Mesenchymal stem cell (in vitro differentiated cells and primary cell): ENCODE measurements around the gene EEF2.

Experiments
- DNase-seq: peaks from one replicate; pipeline ENCODE4 v3.0.0-alpha.2; 2013
- H2AFZ ChIP-seq: one replicate; pipeline ENCODE4 v1.6.1; 2013; ENCODE audit warnings: low read depth, mild to moderate bottlenecking, control low read depth, inconsistent platforms, low read length, moderate library complexity
- H2AK5ac ChIP-seq: 2 replicates; pipeline ENCODE4 v1.6.1; 2013; ENCODE audit warnings: low read length, moderate library complexity, mild to moderate bottlenecking, inconsistent platforms; ENCODE audit not compliant: severe bottlenecking
- H2BK120ac ChIP-seq: one replicate; pipeline ENCODE4 v1.6.1; 2013; ENCODE audit warnings: low read depth, mild to moderate bottlenecking, inconsistent platforms, low read length, moderate library complexity
- H2BK12ac ChIP-seq, 2 experiments: one replicate each; pipeline ENCODE4 v1.6.1; 2013; ENCODE audit warnings: inconsistent platforms in 2 of 2, low read length in 2 of 2, mild to moderate bottlenecking in 2 of 2, moderate library complexity in 2 of 2, control low read depth in 1 of 2
- H2BK15ac ChIP-seq: one replicate; pipeline ENCODE4 v1.6.1; 2013; ENCODE audit warnings: mild to moderate bottlenecking, low read depth, inconsistent platforms; ENCODE audit not compliant: poor library complexity, severe bottlenecking
- H2BK5ac ChIP-seq: 2 replicates; pipeline ENCODE4 v1.6.1; 2013; ENCODE audit warnings: low read depth, mild to moderate bottlenecking, low read length, control low read depth, inconsistent platforms; ENCODE audit not compliant: poor library complexity, severe bottlenecking
- H3K14ac ChIP-seq, 2 experiments: one replicate each; pipeline ENCODE4 v1.6.1; 2013; ENCODE audit warnings: inconsistent platforms in 2 of 2, low read length in 2 of 2, control low read depth in 1 of 2, mild to moderate bottlenecking in 1 of 2, moderate library complexity in 1 of 2
- H3K18ac ChIP-seq, 2 experiments: one replicate each; pipeline ENCODE4 v1.6.1; 2013; ENCODE audit warnings: inconsistent platforms in 2 of 2, low read length in 2 of 2, control low read depth in 1 of 2, low read depth in 1 of 2, mild to moderate bottlenecking in 1 of 2
- H3K23ac ChIP-seq, 2 experiments: one replicate each; pipeline ENCODE4 v1.6.1; 2013; ENCODE audit warnings: inconsistent platforms in 2 of 2, low read length in 2 of 2, mild to moderate bottlenecking in 2 of 2, moderate library complexity in 2 of 2, control low read depth in 1 of 2
- H3K27ac ChIP-seq: 2 replicates; pipeline ENCODE4 v1.5.1; 2013; ENCODE audit warnings: mild to moderate bottlenecking, moderate library complexity, low read length, control low read depth, inconsistent platforms; ENCODE audit not compliant: poor library complexity, severe bottlenecking
- H3K27me3 ChIP-seq, 2 experiments: 2 replicates each; pipeline versions ENCODE4 v1.6.1 to v1.7.0; 2013; ENCODE audit warnings: low read length in 2 of 2, mild to moderate bottlenecking in 2 of 2, moderate library complexity in 2 of 2, control low read depth in 1 of 2, inconsistent platforms in 1 of 2; ENCODE audit not compliant: control insufficient read depth in 1 of 2, insufficient read depth in 1 of 2
- H3K36me3 ChIP-seq, 2 experiments: 2 replicates each; pipeline versions ENCODE4 v1.6.1 to v1.7.0; 2013; ENCODE audit warnings: low read length in 2 of 2, control low read depth in 1 of 2, inconsistent platforms in 1 of 2, low read depth in 1 of 2, mild to moderate bottlenecking in 1 of 2; ENCODE audit not compliant: insufficient read depth in 2 of 2, control insufficient read depth in 1 of 2
- H3K4ac ChIP-seq, 2 experiments: one replicate each; pipeline ENCODE4 v1.6.1; 2013; ENCODE audit warnings: inconsistent platforms in 2 of 2, low read length in 2 of 2, mild to moderate bottlenecking in 2 of 2, moderate library complexity in 2 of 2, control low read depth in 1 of 2, low read depth in 1 of 2
- H3K4me1 ChIP-seq: 2 replicates; pipeline ENCODE4 v1.6.1; 2013; ENCODE audit warnings: low read depth, low read length, control low read depth; ENCODE audit not compliant: control insufficient read depth, insufficient read depth
- H3K4me2 ChIP-seq: 2 replicates; pipeline ENCODE4 v1.6.1; 2013; ENCODE audit warnings: low read length, mild to moderate bottlenecking, inconsistent platforms; ENCODE audit not compliant: poor library complexity, severe bottlenecking
- H3K4me3 ChIP-seq, 2 experiments: 2 replicates each; pipeline versions ENCODE4 v1.5.1 to v1.7.0; 2013; ENCODE audit warnings: low read length in 2 of 2, mild to moderate bottlenecking in 2 of 2, control low read depth in 1 of 2, low read depth in 1 of 2; ENCODE audit not compliant: insufficient read depth in 1 of 2
- H3K79me1 ChIP-seq: replicated peaks from 2 replicates; pipeline ENCODE4 v1.6.1; 2013; ENCODE audit warnings: mild to moderate bottlenecking, control low read depth, low read length, inconsistent platforms; ENCODE audit not compliant: poor library complexity, severe bottlenecking
- H3K9ac ChIP-seq: 2 replicates; pipeline ENCODE4 v1.7.0; 2013; ENCODE audit warnings: mild to moderate bottlenecking, low read length, moderate library complexity
- H3K9me3 ChIP-seq: 2 replicates; pipeline ENCODE4 v1.7.0; 2013; ENCODE audit warnings: mild to moderate bottlenecking, low read length; ENCODE audit not compliant: control insufficient read depth
- H4K8ac ChIP-seq: one replicate; pipeline ENCODE4 v1.6.1; 2013; ENCODE audit warnings: inconsistent platforms, mild to moderate bottlenecking, low read length, moderate library complexity
- H4K91ac ChIP-seq: one replicate; pipeline ENCODE4 v1.6.1; 2013; ENCODE audit warnings: mild to moderate bottlenecking, low read length, inconsistent platforms
- WGBS: methylation state at CpG from one replicate; pipeline ENCODE4 v1.1.7; 2013; ENCODE audit warnings: mixed read lengths; 5-methylcytosine and 5-hydroxymethylcytosine counted together
- small RNA-seq: library from polyadenylated mRNA; stranded (forward); fragments of <200 nt; extraction: miRNeasy Mini kit (QIAGEN cat#:217004); gene quantifications from one replicate; pipeline ENCODE3, GENCODE V24; 2013; ENCODE audit warnings: low read depth

EEF2 gene

GRCh38 chr19:3932931-3933810, 52.1 kb downstream of the EEF2 start, which contains the start of gene NMRK2:
TSS of gene NMRK2 (plus strand) at chr19:3933069. CDS start at chr19:3933672, 603 bp downstream.
- H3K4me2 ChIP-seq: no peak within 1 kb of the TSS
- no peak within 1 kb of the TSS for H3K27ac ChIP-seq
- H3K18ac ChIP-seq: no peak within 1 kb of the TSS
- H2BK5ac ChIP-seq: no peak within 1 kb of the TSS
- no peaks in the 10 kb centered on the region for H3K9me3 ChIP-seq
- peaks cover 28 to 29% of the 10 kb centered on the region in 2 experiments for H3K27me3 ChIP-seq
- no peak within 1 kb of the TSS for H4K91ac ChIP-seq
- peaks cover 8% of the 10 kb centered on the region for H3K4me1 ChIP-seq
- H2AFZ ChIP-seq: no peak within 1 kb of the TSS
- peaks cover 0 to 2% of the 10 kb centered on the region in 2 experiments for H3K36me3 ChIP-seq
- H3K4me3 ChIP-seq: no peak within 1 kb of the TSS
- H3K79me1 ChIP-seq: no peaks in the 10 kb centered on the region
- no peak within 1 kb of the TSS for H3K4ac ChIP-seq
- no peak within 1 kb of the TSS for H3K9ac ChIP-seq
- H3K14ac ChIP-seq: no peak within 1 kb of the TSS
- H4K8ac ChIP-seq: no peak within 1 kb of the TSS
- H2AK5ac ChIP-seq: no peak within 1 kb of the TSS
- H2BK120ac ChIP-seq: no peak within 1 kb of the TSS
- no peak within 1 kb of the TSS for H2BK12ac ChIP-seq
- no peak within 1 kb of the TSS for H3K23ac ChIP-seq
- no peak for DNase-seq
- WGBS: 1% methylated on average over 51 of the region's 51 CpGs
- no peak within 1 kb of the TSS for H2BK15ac ChIP-seq

DNA sequence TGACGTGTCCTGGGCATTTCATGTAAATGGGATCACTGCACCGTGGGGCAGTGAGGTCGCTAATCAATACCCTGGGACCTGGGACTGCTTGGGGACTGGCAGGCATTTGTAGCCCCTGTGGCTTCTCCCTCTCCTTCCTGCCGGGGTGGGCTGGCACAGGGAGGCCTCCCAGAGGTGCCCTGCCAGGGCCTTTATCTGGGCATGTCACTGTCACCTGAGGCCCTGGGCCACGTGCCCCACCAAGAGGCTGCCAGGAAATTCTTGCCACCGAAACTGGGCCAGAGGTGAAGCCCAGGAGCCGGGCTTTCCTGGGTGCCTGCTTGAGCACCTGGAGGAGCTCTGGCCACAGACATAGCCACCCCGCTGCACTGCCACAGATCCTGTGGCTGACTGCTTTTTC, 54.2 kb downstream of the EEF2 start:
- Histone ChIP-seq H2BK15ac (no peak overlapping the region), H3K18ac (no peak overlapping the region), H3K14ac (no peak overlapping the region), H2BK12ac (no peak overlapping the region), H4K8ac (no peak overlapping the region), H3K9ac (no peak overlapping the region), H3K36me3 (peaks cover 0 to 3% of the 10 kb centered on the region in 2 experiments), H3K27me3 (peaks cover 25 to 35% of the 10 kb centered on the region in 2 experiments), H3K4me2 (no peak overlapping the region), H2BK5ac (no peak overlapping the region), H4K91ac (no peak overlapping the region), H3K23ac (no peak overlapping the region), H3K79me1 (no peaks in the 10 kb centered on the region), H2BK120ac (no peak overlapping the region), H2AK5ac (no peak overlapping the region), H3K4ac (no peak overlapping the region), H2AFZ (no peak overlapping the region), H3K9me3 (no peaks in the 10 kb centered on the region), H3K4me3 (no peak overlapping the region), H3K27ac (no peak overlapping the region), H3K4me1 (peaks cover 8% of the 10 kb centered on the region)
- WGBS: 81% methylated on average over 8 of the region's 8 CpGs
- no peak for DNase-seq

Small RNA genes within 50 kb of the gene (small RNA-seq; reads per million reads assigned to genes)
- 52.9 reads per million, percentile 90 among the genes with 10 or more reads in this experiment for gene SNORD37
